ENCODE measurements around the gene ANKMY1. TPM values are rescaled to one million over a fixed set of nuclear protein-coding genes. Genes with fewer than 3 reads are reported as not detected.
"Not testable (repeated sequence)": the region's sequence is repeated elsewhere in the genome, so short reads cannot be mapped to it uniquely, and the experiment has no call there.

The ANKMY1 gene
- total RNA-seq, 1 experiment from 2014 or later = 85.7 TPM

DNA sequence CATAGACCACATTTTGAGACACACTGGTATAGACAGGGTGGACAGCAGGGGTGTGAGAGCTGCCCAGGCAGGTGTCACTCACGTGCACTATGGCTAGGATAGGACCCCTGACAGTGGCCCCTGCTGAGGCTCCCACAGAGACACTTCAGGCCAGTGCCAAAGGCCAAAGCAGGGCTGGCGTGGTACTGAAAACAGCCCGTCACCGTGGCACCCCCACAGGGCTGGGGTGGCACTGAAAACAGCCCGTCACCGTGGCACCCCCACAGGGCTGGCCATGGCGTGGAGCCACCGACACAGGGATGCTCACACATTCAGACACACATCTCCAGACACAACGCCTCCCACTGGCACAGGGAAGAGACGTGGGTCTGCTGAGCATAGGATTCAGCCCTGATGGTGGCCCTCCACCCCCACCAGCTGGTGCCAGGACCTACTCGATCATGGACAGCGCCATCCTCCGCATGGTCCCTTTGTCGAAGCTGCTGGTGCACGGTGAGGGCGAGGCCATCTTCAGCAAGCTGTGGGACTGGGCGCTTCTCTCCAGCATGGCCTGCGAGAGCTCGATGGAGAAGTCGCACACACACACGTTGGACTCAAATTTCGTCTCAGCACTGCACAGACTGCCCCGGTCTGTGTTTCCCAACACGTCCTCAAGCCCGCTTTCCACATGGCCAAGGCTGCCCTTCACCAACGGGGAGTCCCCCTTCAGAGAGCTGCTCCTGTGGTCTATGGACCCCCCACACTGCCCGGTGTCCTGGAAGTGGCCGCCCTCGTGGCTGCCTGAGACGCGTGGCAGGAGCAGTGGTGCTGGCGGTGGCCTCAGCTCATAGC lies 34.1 kb downstream of the ANKMY1 start:
- DNase-seq = no peak
- TF ChIP-seq, protein P1, sequence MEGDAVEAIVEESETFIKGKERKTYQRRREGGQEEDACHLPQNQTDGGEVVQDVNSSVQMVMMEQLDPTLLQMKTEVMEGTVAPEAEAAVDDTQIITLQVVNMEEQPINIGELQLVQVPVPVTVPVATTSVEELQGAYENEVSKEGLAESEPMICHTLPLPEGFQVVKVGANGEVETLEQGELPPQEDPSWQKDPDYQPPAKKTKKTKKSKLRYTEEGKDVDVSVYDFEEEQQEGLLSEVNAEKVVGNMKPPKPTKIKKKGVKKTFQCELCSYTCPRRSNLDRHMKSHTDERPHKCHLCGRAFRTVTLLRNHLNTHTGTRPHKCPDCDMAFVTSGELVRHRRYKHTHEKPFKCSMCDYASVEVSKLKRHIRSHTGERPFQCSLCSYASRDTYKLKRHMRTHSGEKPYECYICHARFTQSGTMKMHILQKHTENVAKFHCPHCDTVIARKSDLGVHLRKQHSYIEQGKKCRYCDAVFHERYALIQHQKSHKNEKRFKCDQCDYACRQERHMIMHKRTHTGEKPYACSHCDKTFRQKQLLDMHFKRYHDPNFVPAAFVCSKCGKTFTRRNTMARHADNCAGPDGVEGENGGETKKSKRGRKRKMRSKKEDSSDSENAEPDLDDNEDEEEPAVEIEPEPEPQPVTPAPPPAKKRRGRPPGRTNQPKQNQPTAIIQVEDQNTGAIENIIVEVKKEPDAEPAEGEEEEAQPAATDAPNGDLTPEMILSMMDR (conservative IDR thresholded peaks at IDR 0.05) = no peak
- TF ChIP-seq EZH2 (IDR thresholded peaks at IDR 0.05; ENCODE audit: low read depth) = no peak
- Histone ChIP-seq H3K27ac (no peak overlapping the region), H3K36me3 (ENCODE audit: low read depth) (peaks cover 44% of the 10 kb centered on the region), H3K27me3 (ENCODE audit: insufficient read depth, low read depth) (no peaks in the 10 kb centered on the region), H3K79me2 (ENCODE audit: low read depth) (no peaks in the 10 kb centered on the region), H2AFZ (no peak overlapping the region), H3F3A (ENCODE audit: insufficient read depth, low read depth) (no peaks in the 10 kb centered on the region), H3K4me3 (no peak overlapping the region), H3K9me2 (ENCODE audit: insufficient read depth) (no peaks in the 10 kb centered on the region), H3K9me3 (ENCODE audit: insufficient read depth, low read depth) (no peaks in the 10 kb centered on the region), H4K20me1 (ENCODE audit: insufficient read depth) (peaks cover 6% of the 10 kb centered on the region; the same call in 1 of the 2 replicates), H3K4me2 (no peak overlapping the region), H3K4me1 (replicated peaks; ENCODE audit: insufficient read depth) (no peaks in the 10 kb centered on the region)
- BruUV-seq (replicated peaks) = no TSS peak
- intact Hi-C loops (cut with micrococcal nuclease; ENCODE audit: unreplicated experiment) = no loop called here
- ChIA-PET CTCF (no interaction called here), POLR2A (ENCODE audit: unreplicated experiment) (no interaction called here)

DNA sequence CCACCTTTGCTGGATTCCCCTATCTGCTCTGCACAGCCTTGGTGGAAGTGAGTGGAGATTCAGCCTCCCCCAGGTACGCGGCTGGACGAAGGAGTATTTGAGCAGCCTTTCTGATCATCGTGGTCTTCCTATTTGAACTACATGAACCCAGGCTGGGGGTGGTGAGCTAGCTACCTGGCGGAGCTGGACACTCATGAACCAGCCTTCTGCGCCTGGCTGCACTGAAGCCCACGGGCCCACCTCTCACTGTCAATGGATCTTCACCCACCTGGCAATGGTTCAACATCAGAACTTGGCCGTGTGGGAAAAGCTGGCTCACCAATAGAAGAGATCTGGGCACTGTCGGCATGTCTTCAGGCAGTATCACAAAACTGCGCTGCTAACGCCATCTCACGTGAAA lies 35.4 kb downstream of the ANKMY1 start:
- Histone ChIP-seq H3K27me3 (ENCODE audit: insufficient read depth, low read depth) (no peaks in the 10 kb centered on the region), H3K4me2 (no peak overlapping the region), H3K9me2 (ENCODE audit: insufficient read depth) (no peaks in the 10 kb centered on the region), H3F3A (ENCODE audit: insufficient read depth, low read depth) (no peaks in the 10 kb centered on the region), H3K4me1 (replicated peaks; ENCODE audit: insufficient read depth) (no peaks in the 10 kb centered on the region), H3K79me2 (ENCODE audit: low read depth) (no peaks in the 10 kb centered on the region), H3K9me3 (ENCODE audit: insufficient read depth, low read depth) (no peaks in the 10 kb centered on the region), H3K27ac (no peak overlapping the region), H3K36me3 (ENCODE audit: low read depth) (peaks cover 46% of the 10 kb centered on the region), H4K20me1 (ENCODE audit: insufficient read depth) (peaks cover 6% of the 10 kb centered on the region; the same call in 1 of the 2 replicates), H3K4me3 (no peak overlapping the region), H2AFZ (no peak overlapping the region)
- ChIA-PET CTCF (no interaction called here), POLR2A (ENCODE audit: unreplicated experiment) (no interaction called here)
- intact Hi-C loops (cut with micrococcal nuclease; ENCODE audit: unreplicated experiment) = no loop called here
- no peak for TF ChIP-seq EZH2 (IDR thresholded peaks at IDR 0.05; ENCODE audit: low read depth)
- TF ChIP-seq, protein P1 (conservative IDR thresholded peaks at IDR 0.05) = no peak
- no peak for DNase-seq
- no TSS peak for BruUV-seq (replicated peaks)

DNA sequence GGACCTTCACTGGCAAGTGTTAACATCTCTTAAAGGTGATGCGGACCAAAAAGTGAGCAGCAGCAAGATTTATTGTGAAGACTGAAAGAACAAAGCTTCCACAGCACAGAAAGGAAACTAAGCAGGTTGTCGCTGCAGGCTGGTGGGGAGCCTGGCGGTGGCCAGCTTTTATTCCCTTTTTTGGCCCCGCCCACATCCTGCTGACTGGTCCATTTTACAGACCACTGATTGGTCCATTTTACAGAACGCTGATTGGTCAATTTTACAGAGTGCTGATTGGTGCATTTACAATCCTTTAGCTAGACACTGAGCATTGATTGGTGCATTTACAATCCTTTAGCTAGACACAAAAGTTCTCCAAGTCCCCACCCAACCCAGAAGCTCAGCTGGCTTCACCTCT lies 35.9 kb downstream of the ANKMY1 start:
- intact Hi-C loops (cut with micrococcal nuclease; ENCODE audit: unreplicated experiment); BruUV-seq (replicated peaks): not testable (repeated sequence)

More for the DNA sequence above, 35.9 kb downstream of the ANKMY1 start:
- H3K9me2 ChIP-seq (ENCODE audit: insufficient read depth); H4K20me1 ChIP-seq (ENCODE audit: insufficient read depth); H3K4me3 ChIP-seq; H3K79me2 ChIP-seq (ENCODE audit: low read depth); H3K4me1 ChIP-seq (replicated peaks; ENCODE audit: insufficient read depth); DNase-seq; H3F3A ChIP-seq (ENCODE audit: insufficient read depth, low read depth); CTCF ChIA-PET; H3K27me3 ChIP-seq (ENCODE audit: insufficient read depth, low read depth); H3K9me3 ChIP-seq (ENCODE audit: insufficient read depth, low read depth); H3K4me2 ChIP-seq; H3K27ac ChIP-seq; H2AFZ ChIP-seq; POLR2A ChIA-PET (ENCODE audit: unreplicated experiment): not testable (repeated sequence)
- H3K36me3 ChIP-seq (ENCODE audit: low read depth) = peaks cover 46% of the 10 kb centered on the region
